Endothelial cell of umbilical vein (primary cell): ENCODE measurements around the gene TMEM129. TPM values are rescaled to one million over a fixed set of nuclear protein-coding genes. Genes with fewer than 3 reads are reported as not detected.

ENCODE experiments used
- BruUV-seq: library from RNA; stranded (reverse); fragments of 400-500 nt; replicated peaks from 2 replicates; lab custom pipeline; 2021; lab: Mats Ljungman, UMichigan
- CTCF ChIA-PET: fragments of 300-600, 350-600 bp; sonication (Branson Sonifier 250); formaldehyde crosslinking; loops from one replicate; lab custom pipeline; 2021; ENCODE audit warnings: antibody characterized with exemption, inconsistent platforms; lab: Charles Lee
- POLR2A ChIA-PET: fragments of 300-600, 350-600 bp; sonication (Branson Sonifier 250); formaldehyde crosslinking; loops from one replicate; lab custom pipeline; 2021; ENCODE audit warnings: antibody characterized with exemption, inconsistent platforms; lab: Charles Lee
- DNase-seq: peaks from one replicate; pipeline ENCODE4 v3.0.0-alpha.2; 2011; ENCODE audit warnings: low read depth, low spot score
- FAIRE-seq: peaks from 2 replicates; lab custom pipeline; 2011; peaks lifted over from hg19 to GRCh38; lab: Jason Lieb, UNC
- H2AFZ ChIP-seq: 2 replicates; pipeline ENCODE4 v1.6.0; 2012; ENCODE audit warnings: low read depth, low read length, control low read depth, inconsistent platforms
- H3K27ac ChIP-seq: 2 replicates; pipeline ENCODE4 v1.5.1; 2011; ENCODE audit warnings: low read depth, mild to moderate bottlenecking, control low read depth, low read length, moderate library complexity; ENCODE audit not compliant: insufficient read depth
- H3K27me3 ChIP-seq, 2 experiments: 2 replicates each; pipeline versions ENCODE4 v1.6.0 to v1.6.1; 2011; ENCODE audit warnings: low read length in 2 of 2, mixed read lengths in 1 of 2; ENCODE audit not compliant: control insufficient read depth in 2 of 2, insufficient read depth in 2 of 2
- H3K36me3 ChIP-seq, 2 experiments: 2 replicates in 1 of 2; 3 replicates in 1 of 2; pipeline ENCODE4 v1.5.1; 2011; ENCODE audit warnings: low read length in 2 of 2, mild to moderate bottlenecking in 1 of 2, moderate library complexity in 1 of 2; ENCODE audit not compliant: control insufficient read depth in 2 of 2, insufficient read depth in 2 of 2; ENCODE audit errors: extremely low read depth in 1 of 2
- H3K4me1 ChIP-seq: 3 replicates; pipeline ENCODE4 v1.5.1; 2011; ENCODE audit warnings: mild to moderate bottlenecking, low read length; ENCODE audit not compliant: control insufficient read depth, insufficient read depth; ENCODE audit errors: extremely low read depth
- H3K4me2 ChIP-seq: 2 replicates; pipeline ENCODE4 v1.6.1; 2011; ENCODE audit warnings: low read length, control low read depth, mixed read lengths; ENCODE audit not compliant: insufficient read depth
- H3K4me3 ChIP-seq, 3 experiments: fragments of 200-600 bp in 1 of 3; sonication (generic), shearing (Covaris generic) in 1 of 3; replicated peaks in 1 of 3; 2 replicates each; pipeline ENCODE4 v1.5.1; 2011 to 2016; ENCODE audit warnings: control low read depth in 3 of 3, low read length in 3 of 3, mild to moderate bottlenecking in 2 of 3, inconsistent platforms in 1 of 3, low read depth in 1 of 3, moderate library complexity in 1 of 3; ENCODE audit not compliant: insufficient read depth in 1 of 3
- H3K79me2 ChIP-seq: 2 replicates; pipeline ENCODE4 v1.6.0; 2012; ENCODE audit warnings: low read length, inconsistent platforms; ENCODE audit not compliant: control insufficient read depth, insufficient read depth
- H3K9ac ChIP-seq: replicated peaks from 2 replicates; pipeline ENCODE3; 2011; ENCODE audit warnings: low read length, control low read depth; ENCODE audit not compliant: insufficient read depth; ENCODE audit errors: extremely low read depth
- H3K9me1 ChIP-seq: replicated peaks from 3 replicates; pipeline ENCODE4 v1.6.0; 2011; ENCODE audit warnings: mild to moderate bottlenecking, low read length; ENCODE audit not compliant: control insufficient read depth, insufficient read depth; ENCODE audit errors: extremely low read depth
- H3K9me3 ChIP-seq: replicated peaks from 2 replicates; pipeline ENCODE4 v1.5.1; 2012; ENCODE audit warnings: low read length, inconsistent platforms; ENCODE audit not compliant: control insufficient read depth, insufficient read depth
- H4K20me1 ChIP-seq: replicated peaks from 2 replicates; pipeline ENCODE3; 2011; ENCODE audit warnings: mild to moderate bottlenecking, low read length; ENCODE audit not compliant: control insufficient read depth, insufficient read depth; ENCODE audit errors: extremely low read depth
- CTCF ChIP-seq, 2 donors: IDR thresholded peaks; 1 replicate in 1 of 2; 2 replicates in 1 of 2; pipeline ENCODE4 v1.5.1; 2011; ENCODE audit warnings: low read length in 2 of 2, mild to moderate bottlenecking in 2 of 2, moderate library complexity in 2 of 2, control low read depth in 1 of 2, inconsistent platforms in 1 of 2, low read depth in 1 of 2; ENCODE audit not compliant: insufficient read depth in 1 of 2; ENCODE audit errors: extremely low read depth in 1 of 2
- EZH2 ChIP-seq: IDR thresholded peaks from 2 replicates; pipeline ENCODE4 v1.6.1; 2012; ENCODE audit warnings: borderline replicate concordance, low read depth, mild to moderate bottlenecking, moderate library complexity, low read length, inconsistent platforms; ENCODE audit not compliant: severe bottlenecking
- FOS ChIP-seq: IDR thresholded peaks from 2 replicates; pipeline ENCODE4 v1.6.1; 2011; ENCODE audit warnings: mild to moderate bottlenecking, low read length, moderate library complexity, borderline replicate concordance; ENCODE audit not compliant: insufficient read depth
- GATA2 ChIP-seq: IDR thresholded peaks from 2 replicates; pipeline ENCODE4 v1.7.0; 2011; ENCODE audit warnings: low read depth, mild to moderate bottlenecking, moderate library complexity, mixed read lengths, low read length; ENCODE audit not compliant: insufficient read length, insufficient read depth
- JUN ChIP-seq: IDR thresholded peaks from 2 replicates; pipeline ENCODE4 v1.6.1; 2011; ENCODE audit warnings: borderline replicate concordance, low read depth; ENCODE audit not compliant: insufficient read length, insufficient read depth
- MAX ChIP-seq: IDR thresholded peaks from 2 replicates; pipeline ENCODE4 v1.6.1; 2011; ENCODE audit not compliant: insufficient read depth, insufficient read length
- MYC ChIP-seq: IDR thresholded peaks from one replicate; pipeline ENCODE4 v1.6.1; 2011; ENCODE audit warnings: mild to moderate bottlenecking, low read depth, low read length
- POLR2A ChIP-seq: IDR thresholded peaks from 2 replicates; pipeline ENCODE4 v1.6.1; 2012; ENCODE audit warnings: low read depth, mild to moderate bottlenecking, control low read depth, low read length
- POLR2AphosphoS5 ChIP-seq: IDR thresholded peaks from 2 replicates; pipeline ENCODE4 v1.6.1; 2012; ENCODE audit warnings: low read depth, mild to moderate bottlenecking, control low read depth, low read length, moderate library complexity; ENCODE audit not compliant: insufficient read depth
- dilution Hi-C: fragments of 300-500 bp; cut with MboI; formaldehyde crosslinking; loops from one replicate; pipeline ENCODE4 v1.15.0; 2019; ENCODE audit warnings: low sequenced_read_pairs; ENCODE audit not compliant: extremely low pct_ligation_motif_present
- intact Hi-C: fragments of 100-400 bp; cut with micrococcal nuclease; formaldehyde crosslinking; loops from one replicate; pipeline ENCODE4 v1.10.0; 2022
- polyA plus RNA-seq, 4 experiments: library from polyadenylated mRNA; depleted of rRNA in 3 of 4; stranded (reverse) in 3 of 4; unstranded in 1 of 4; fragments of >200 nt; gene quantifications; 2 replicates each; pipeline versions ENCODE4 v1.2.1 to v1.2.3, GENCODE V29; 2011 to 2012; ENCODE audit warnings: missing spikeins in 1 of 4
- total RNA-seq: library from RNA; stranded (reverse); gene quantifications from 2 replicates; pipeline ENCODE4 v1.2.3, GENCODE V29; 2021

The TMEM129 gene
- total and polyA plus RNA-seq, 2 donors (not counting 3 experiments of a cell fraction or from before 2014, with no cell fraction given) = 23.2 to 33.2 TPM

- Histone ChIP-seq H3K4me1 (peaks cover 22% of the 10 kb centered on the region), H3K9me3 (no peaks in the 10 kb centered on the region), H4K20me1 (no peaks in the 10 kb centered on the region), H3K79me2 (peaks cover 47% of the 10 kb centered on the region), H2AFZ (no peak overlapping the region), H3K9me1 (no peaks in the 10 kb centered on the region), H3K4me2 (no peak overlapping the region), H3K4me3 (no peak overlapping the region), H3K27me3 (no peaks in the 10 kb centered on the region), H3K27ac (no peak overlapping the region), H3K36me3 (peaks cover 0 to 14% of the 10 kb centered on the region in 2 experiments), H3K9ac (no peak overlapping the region)
- ChIA-PET POLR2A (no interaction called here), CTCF (interaction anchor here (4.6 kb wide), 1 partner anchor 25 kb away, joined by 15 read pairs; no protein-coding TSS in a partner anchor)
- no peak for TF ChIP-seq CTCF (IDR thresholded peaks at IDR 0.05; ENCODE audit: extremely low read depth in 1 of 2, insufficient read depth in 1 of 2, low read depth in 1 of 2, low read length in 2 of 2)
- TF ChIP-seq MAX = no peak
- TF ChIP-seq MYC = no peak
- TF ChIP-seq POLR2A = no peak
- no peak for TF ChIP-seq GATA2
- no peak for TF ChIP-seq POLR2AphosphoS5
- TF ChIP-seq JUN = no peak
- TF ChIP-seq EZH2 = no peak
- no peak for TF ChIP-seq FOS
- DNase-seq (no peak), FAIRE-seq (no peak)
- dilution Hi-C loops (no loop called here), intact Hi-C loops (no loop called here)
- BruUV-seq = no TSS peak
Observed at GRCh38 chr4:1718095-1718850, 2.9 kb downstream of the TMEM129 start.
